ENCODE results near the gene GPRC5D.

GPRC5D gene

GRCh38 chr12:12922978-12923377, 29.0 kb downstream of the GPRC5D start:
- H3K36me3 ChIP-seq (ENCODE audit: control insufficient read depth, insufficient read depth, low read length), result no peaks in the 10 kb centered on the region
- H3K27me3 ChIP-seq (ENCODE audit: control insufficient read depth, insufficient read depth, low read length, poor library complexity, severe bottlenecking), result no peaks in the 10 kb centered on the region
- WGBS, 2 experiments, result 91 to 96% methylated on average over 7 of the region's 7 CpGs
- no peak overlapping the region for H3K27ac ChIP-seq (ENCODE audit: insufficient read depth, low read depth, low read length, poor library complexity, severe bottlenecking)
- H3K9me3 ChIP-seq (ENCODE audit: control insufficient read depth, low read length), result no peaks in the 10 kb centered on the region
- no peak overlapping the region for H3K4me3 ChIP-seq (ENCODE audit: insufficient read depth, low read depth, low read length)
- H3K4me1 ChIP-seq (ENCODE audit: control insufficient read depth, insufficient read depth, low read length), result no peaks in the 10 kb centered on the region

DNA sequence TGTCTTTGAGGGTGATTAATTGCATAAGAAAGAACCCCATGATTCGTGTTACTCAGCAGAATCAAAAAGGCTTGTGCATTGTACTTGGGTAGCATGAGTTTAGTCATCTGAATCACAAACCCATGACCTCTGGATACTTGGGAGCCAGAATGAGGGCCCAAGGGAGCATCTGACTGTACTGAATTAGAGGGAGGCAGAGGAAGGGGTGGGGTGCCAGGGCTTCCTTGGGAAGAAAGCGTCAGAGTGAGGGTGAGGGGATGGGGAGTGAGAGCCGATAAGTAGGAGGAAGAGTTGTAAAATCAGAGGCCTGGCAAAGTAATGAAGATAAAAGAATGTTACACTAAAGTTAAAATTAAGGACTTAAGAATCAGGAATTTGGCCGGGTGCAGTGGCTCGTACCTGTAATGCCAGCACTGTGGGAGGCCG, 29.8 kb downstream of the GPRC5D start:
- Histone ChIP-seq H3K27me3 (ENCODE audit: control insufficient read depth, insufficient read depth, low read length, poor library complexity, severe bottlenecking) (no peaks in the 10 kb centered on the region), H3K36me3 (ENCODE audit: control insufficient read depth, insufficient read depth, low read length) (no peaks in the 10 kb centered on the region), H3K27ac (ENCODE audit: insufficient read depth, low read depth, low read length, poor library complexity, severe bottlenecking) (no peak overlapping the region), H3K4me3 (ENCODE audit: insufficient read depth, low read depth, low read length) (no peak overlapping the region), H3K4me1 (ENCODE audit: control insufficient read depth, insufficient read depth, low read length) (no peaks in the 10 kb centered on the region), H3K9me3 (ENCODE audit: control insufficient read depth, low read length) (no peaks in the 10 kb centered on the region)
- WGBS, 2 experiments, result 73 to 77% methylated on average over 6 of the region's 6 CpGs

GRCh38 chr12:12919666-12920435, 32.1 kb downstream of the GPRC5D start:
- H3K4me3 ChIP-seq (ENCODE audit: insufficient read depth, low read depth, low read length), result no peak overlapping the region
- no peaks in the 10 kb centered on the region for H3K9me3 ChIP-seq (ENCODE audit: control insufficient read depth, low read length)
- no peaks in the 10 kb centered on the region for H3K27me3 ChIP-seq (ENCODE audit: control insufficient read depth, insufficient read depth, low read length, poor library complexity, severe bottlenecking)
- H3K27ac ChIP-seq (ENCODE audit: insufficient read depth, low read depth, low read length, poor library complexity, severe bottlenecking), result no peak overlapping the region
- WGBS, 2 experiments, result 87 to 94% methylated on average over 4 to 5 of the region's 5 CpGs
- H3K4me1 ChIP-seq (ENCODE audit: control insufficient read depth, insufficient read depth, low read length), result no peaks in the 10 kb centered on the region
- no peaks in the 10 kb centered on the region for H3K36me3 ChIP-seq (ENCODE audit: control insufficient read depth, insufficient read depth, low read length)

DNA sequence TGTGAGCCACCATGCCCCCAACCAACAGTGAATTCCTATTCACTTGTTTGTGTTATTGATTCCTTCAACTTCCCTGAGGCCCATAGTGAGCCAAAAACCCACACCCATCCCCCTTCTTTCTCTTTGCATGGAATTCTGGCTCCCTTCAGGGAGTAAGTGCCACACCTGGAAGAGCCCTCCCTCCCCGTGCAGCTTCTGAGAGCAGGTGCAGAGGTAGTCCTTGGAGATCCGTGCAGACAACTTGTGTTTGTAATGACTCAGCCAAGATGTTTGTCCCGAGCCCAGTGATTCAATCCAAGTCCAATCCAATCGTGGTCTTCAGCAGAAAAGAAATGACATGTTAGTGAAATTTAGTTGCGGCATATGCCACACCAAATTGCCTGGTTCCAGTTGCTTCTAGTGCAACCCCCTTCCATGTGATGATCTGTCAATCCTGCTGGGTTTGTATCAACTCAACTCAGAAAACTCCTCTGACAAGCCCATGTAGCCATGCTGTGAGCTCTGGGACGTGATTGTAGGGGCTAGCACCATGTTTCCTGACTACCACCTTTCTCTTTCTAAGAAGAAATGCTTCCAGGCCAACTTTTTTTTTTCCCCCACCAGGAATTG, 33.1 kb downstream of the GPRC5D start:
- WGBS, 2 experiments, result 83 to 85% methylated on average over 6 of the region's 6 CpGs
- Histone ChIP-seq H3K36me3 (ENCODE audit: control insufficient read depth, insufficient read depth, low read length) (no peaks in the 10 kb centered on the region), H3K9me3 (ENCODE audit: control insufficient read depth, low read length) (no peaks in the 10 kb centered on the region), H3K27ac (ENCODE audit: insufficient read depth, low read depth, low read length, poor library complexity, severe bottlenecking) (no peak overlapping the region), H3K27me3 (ENCODE audit: control insufficient read depth, insufficient read depth, low read length, poor library complexity, severe bottlenecking) (no peaks in the 10 kb centered on the region), H3K4me1 (ENCODE audit: control insufficient read depth, insufficient read depth, low read length) (peaks cover 4% of the 10 kb centered on the region), H3K4me3 (ENCODE audit: insufficient read depth, low read depth, low read length) (no peak overlapping the region)

DNA sequence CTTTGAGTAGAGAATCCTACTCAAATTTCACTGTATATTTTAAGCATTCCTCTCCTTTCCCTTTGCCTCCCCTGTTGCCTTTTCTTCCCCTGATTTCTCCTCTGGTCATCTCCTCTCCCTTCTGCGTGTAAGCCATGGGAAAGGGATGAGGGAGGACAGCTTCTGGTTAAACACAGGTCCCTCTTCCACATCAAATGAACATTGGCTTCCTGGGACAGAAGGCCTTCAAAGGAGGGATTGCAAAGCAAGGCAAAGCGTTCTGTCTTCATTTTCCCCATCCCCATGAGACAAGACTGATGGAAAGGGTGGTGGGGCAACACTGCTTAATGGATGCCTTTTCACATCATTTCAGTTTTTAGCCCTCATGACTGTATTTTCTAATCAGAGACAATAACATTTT, 34.5 kb downstream of the GPRC5D start:
- peaks cover 6% of the 10 kb centered on the region for H3K4me1 ChIP-seq (ENCODE audit: control insufficient read depth, insufficient read depth, low read length)
- H3K4me3 ChIP-seq (ENCODE audit: insufficient read depth, low read depth, low read length), result no peak overlapping the region
- WGBS, 2 experiments, result 82 to 94% methylated on average over 2 of the region's 2 CpGs
- no peaks in the 10 kb centered on the region for H3K27me3 ChIP-seq (ENCODE audit: control insufficient read depth, insufficient read depth, low read length, poor library complexity, severe bottlenecking)
- no peaks in the 10 kb centered on the region for H3K9me3 ChIP-seq (ENCODE audit: control insufficient read depth, low read length)
- H3K36me3 ChIP-seq (ENCODE audit: control insufficient read depth, insufficient read depth, low read length), result no peaks in the 10 kb centered on the region
- H3K27ac ChIP-seq (ENCODE audit: insufficient read depth, low read depth, low read length, poor library complexity, severe bottlenecking), result no peak overlapping the region

- Histone ChIP-seq H3K27me3 (ENCODE audit: control insufficient read depth, insufficient read depth, low read length, poor library complexity, severe bottlenecking) (no peaks in the 10 kb centered on the region), H3K4me1 (ENCODE audit: control insufficient read depth, insufficient read depth, low read length) (peaks cover 6% of the 10 kb centered on the region), H3K27ac (ENCODE audit: insufficient read depth, low read depth, low read length, poor library complexity, severe bottlenecking) (no peak overlapping the region), H3K4me3 (ENCODE audit: insufficient read depth, low read depth, low read length) (no peak overlapping the region), H3K9me3 (ENCODE audit: control insufficient read depth, low read length) (no peaks in the 10 kb centered on the region), H3K36me3 (ENCODE audit: control insufficient read depth, insufficient read depth, low read length) (no peaks in the 10 kb centered on the region)
- WGBS, 2 experiments, result 44 to 47% methylated on average over 19 of the region's 19 CpGs
Observed at GRCh38 chr12:12916135-12916944, 35.6 kb downstream of the GPRC5D start.

- no peak overlapping the region for H3K27ac ChIP-seq (ENCODE audit: insufficient read depth, low read depth, low read length, poor library complexity, severe bottlenecking)
- no peaks in the 10 kb centered on the region for H3K9me3 ChIP-seq (ENCODE audit: control insufficient read depth, low read length)
- WGBS, 2 experiments, result 85% methylated on average over 10 of the region's 10 CpGs
- H3K4me3 ChIP-seq (ENCODE audit: insufficient read depth, low read depth, low read length), result no peak overlapping the region
- H3K27me3 ChIP-seq (ENCODE audit: control insufficient read depth, insufficient read depth, low read length, poor library complexity, severe bottlenecking), result no peaks in the 10 kb centered on the region
- H3K4me1 ChIP-seq (ENCODE audit: control insufficient read depth, insufficient read depth, low read length), result peaks cover 6% of the 10 kb centered on the region
- no peaks in the 10 kb centered on the region for H3K36me3 ChIP-seq (ENCODE audit: control insufficient read depth, insufficient read depth, low read length)
Observed at GRCh38 chr12:12915656-12916055, 36.3 kb downstream of the GPRC5D start.

DNA sequence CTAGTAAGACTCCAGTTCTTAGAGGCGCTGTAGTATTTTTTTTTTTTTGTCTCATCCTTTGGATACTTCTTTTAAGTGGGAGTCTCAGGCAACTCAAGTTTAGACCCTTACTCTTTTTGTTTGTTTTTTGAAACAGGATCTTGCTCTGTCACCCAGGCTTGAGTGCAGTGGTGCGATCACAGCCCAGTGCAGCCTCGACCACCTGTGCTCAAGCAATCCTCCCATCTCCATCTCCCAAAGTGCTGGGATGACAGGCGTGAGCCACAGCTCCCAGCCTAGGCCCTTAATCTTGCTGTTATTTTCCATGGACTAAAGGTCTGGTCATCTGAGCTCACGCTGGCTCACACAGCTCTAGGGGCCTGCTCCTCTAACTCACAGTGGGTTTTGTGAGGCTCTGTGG, 39.3 kb downstream of the GPRC5D start:
- no peaks in the 10 kb centered on the region for H3K27me3 ChIP-seq (ENCODE audit: control insufficient read depth, insufficient read depth, low read length, poor library complexity, severe bottlenecking)
- WGBS, 2 experiments, result 90 to 92% methylated on average over 5 of the region's 5 CpGs
- no peak overlapping the region for H3K27ac ChIP-seq (ENCODE audit: insufficient read depth, low read depth, low read length, poor library complexity, severe bottlenecking)
- H3K9me3 ChIP-seq (ENCODE audit: control insufficient read depth, low read length), result no peaks in the 10 kb centered on the region
- peaks cover 6% of the 10 kb centered on the region for H3K4me1 ChIP-seq (ENCODE audit: control insufficient read depth, insufficient read depth, low read length)
- no peak overlapping the region for H3K4me3 ChIP-seq (ENCODE audit: insufficient read depth, low read depth, low read length)
- no peaks in the 10 kb centered on the region for H3K36me3 ChIP-seq (ENCODE audit: control insufficient read depth, insufficient read depth, low read length)

- no peaks in the 10 kb centered on the region for H3K36me3 ChIP-seq (ENCODE audit: control insufficient read depth, insufficient read depth, low read length)
- H3K9me3 ChIP-seq (ENCODE audit: control insufficient read depth, low read length), result no peaks in the 10 kb centered on the region
- no peaks in the 10 kb centered on the region for H3K27me3 ChIP-seq (ENCODE audit: control insufficient read depth, insufficient read depth, low read length, poor library complexity, severe bottlenecking)
- 91 to 92% methylated on average over 4 of the region's 4 CpGs for WGBS, 2 experiments
- no peak overlapping the region for H3K4me3 ChIP-seq (ENCODE audit: insufficient read depth, low read depth, low read length)
- peaks cover 6% of the 10 kb centered on the region for H3K4me1 ChIP-seq (ENCODE audit: control insufficient read depth, insufficient read depth, low read length)
- H3K27ac ChIP-seq (ENCODE audit: insufficient read depth, low read depth, low read length, poor library complexity, severe bottlenecking), result no peak overlapping the region
Observed at GRCh38 chr12:12909995-12910420, 42.0 kb downstream of the GPRC5D start.

All from ectodermal cell (in vitro differentiated cells).